Measurements from ENCODE around the gene FOXRED1. TPM values are rescaled to one million over a fixed set of nuclear protein-coding genes. Genes with fewer than 3 reads are reported as not detected.

The FOXRED1 gene
- total RNA-seq, result 15.2 and 20.9 TPM in 2 replicates

GRCh38 chr11:126268708-126269579 lies at the start of gene FOXRED1, which contains the start of gene SRPRA:
TSS of gene FOXRED1 (plus strand) at chr11:126269154. CDS start at chr11:126269207, 53 bp downstream.
TSS of gene SRPRA (minus strand) at chr11:126268895. CDS start at chr11:126268804, 91 bp downstream.

GRCh38 chr11:126282736-126283591 lies 14.0 kb downstream of the FOXRED1 start, which contains the start of gene TIRAP:
TSS of gene TIRAP (plus strand) at chr11:126283093. CDS start at chr11:126290895, 7,802 bp downstream.

GRCh38 chr11:126303623-126304456 lies 34.9 kb downstream of the FOXRED1 start, which contains the start of gene DCPS:
TSS of gene DCPS (plus strand) at chr11:126304060. CDS start at chr11:126304081, 21 bp downstream.

Small RNA genes within 50 kb of the gene (small RNA-seq; reads per million reads assigned to genes)
- not detected for gene RN7SL351P

Other genes with a start within 250 kb of the FOXRED1 start
- 3.6 TPM in 2 replicates for gene CDON, start 206.3 kb upstream of the FOXRED1 start, total RNA-seq
- 42.9 and 45.6 TPM in 2 replicates for gene RPUSD4, start 57.5 kb upstream of the FOXRED1 start, total RNA-seq
- 37.3 and 41.6 TPM in 2 replicates for gene FAM118B, start 57.4 kb upstream of the FOXRED1 start, total RNA-seq
- gene SRPRA, start 259 bp upstream of the FOXRED1 start, total RNA-seq, result 104 and 107 TPM in 2 replicates
- gene TIRAP, start 13.9 kb downstream of the FOXRED1 start, total RNA-seq, result 6.1 and 6.4 TPM in 2 replicates
- gene DCPS, start 34.9 kb downstream of the FOXRED1 start, total RNA-seq, result 15.2 and 18.9 TPM in 2 replicates
- gene ST3GAL4, start 86.5 kb downstream of the FOXRED1 start, total RNA-seq, result 15.4 and 19.1 TPM in 2 replicates